Measurements from ENCODE around the gene CEP112. TPM values are rescaled to one million over a fixed set of nuclear protein-coding genes. Genes with fewer than 3 reads are reported as not detected.

Gene CEP112
- total RNA-seq, 1 donor from 2014 or later: 9.5 TPM

GRCh38 chr17:65592125-65592965 is 599.6 kb downstream of the CEP112 start:
- H3K36me3 Mint-ChIP-seq (ENCODE audit: unreplicated experiment): no peaks in the 10 kb centered on the region
- DNase-seq (ENCODE audit: extremely low spot score, unreplicated experiment): no peak
- no peaks in the 10 kb centered on the region for H3K9me3 Mint-ChIP-seq (ENCODE audit: unreplicated experiment)
- no peak for TF ChIP-seq CTCF (IDR thresholded peaks at IDR 0.05)
- no peak overlapping the region for H3K27ac Mint-ChIP-seq (ENCODE audit: unreplicated experiment)
- H3K27me3 Mint-ChIP-seq (ENCODE audit: unreplicated experiment): no peaks in the 10 kb centered on the region
- H3K4me1 Mint-ChIP-seq (ENCODE audit: unreplicated experiment): peaks cover 21% of the 10 kb centered on the region
- no peak overlapping the region for H3K4me3 Mint-ChIP-seq (ENCODE audit: unreplicated experiment)

DNA sequence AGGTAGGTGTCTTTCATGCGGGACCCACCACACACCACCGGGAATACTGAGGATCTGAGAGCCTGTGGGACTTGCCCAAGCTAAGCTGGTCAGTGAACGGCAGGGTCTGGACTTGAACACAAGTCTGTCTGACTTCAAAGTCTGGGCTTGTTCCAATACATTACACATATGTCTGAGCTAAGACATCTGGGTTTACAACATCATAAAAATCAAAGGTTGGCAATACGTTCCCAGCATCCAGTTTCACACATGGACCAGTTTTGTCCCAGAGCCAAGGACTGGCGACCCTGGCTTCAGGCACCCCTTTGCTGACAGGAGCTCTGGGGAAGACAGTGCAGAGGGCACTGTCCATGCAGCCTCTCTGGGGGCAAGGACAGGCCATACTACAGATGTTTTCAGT is 602.6 kb downstream of the CEP112 start:
- Mint-ChIP-seq H3K27ac (ENCODE audit: unreplicated experiment) (no peak overlapping the region), H3K9me3 (ENCODE audit: unreplicated experiment) (no peaks in the 10 kb centered on the region), H3K36me3 (ENCODE audit: unreplicated experiment) (no peaks in the 10 kb centered on the region), H3K4me1 (ENCODE audit: unreplicated experiment) (peaks cover 10% of the 10 kb centered on the region), H3K27me3 (ENCODE audit: unreplicated experiment) (no peaks in the 10 kb centered on the region), H3K4me3 (ENCODE audit: unreplicated experiment) (no peak overlapping the region)
- DNase-seq (ENCODE audit: extremely low spot score, unreplicated experiment): no peak
- no peak for TF ChIP-seq CTCF (IDR thresholded peaks at IDR 0.05)

DNA sequence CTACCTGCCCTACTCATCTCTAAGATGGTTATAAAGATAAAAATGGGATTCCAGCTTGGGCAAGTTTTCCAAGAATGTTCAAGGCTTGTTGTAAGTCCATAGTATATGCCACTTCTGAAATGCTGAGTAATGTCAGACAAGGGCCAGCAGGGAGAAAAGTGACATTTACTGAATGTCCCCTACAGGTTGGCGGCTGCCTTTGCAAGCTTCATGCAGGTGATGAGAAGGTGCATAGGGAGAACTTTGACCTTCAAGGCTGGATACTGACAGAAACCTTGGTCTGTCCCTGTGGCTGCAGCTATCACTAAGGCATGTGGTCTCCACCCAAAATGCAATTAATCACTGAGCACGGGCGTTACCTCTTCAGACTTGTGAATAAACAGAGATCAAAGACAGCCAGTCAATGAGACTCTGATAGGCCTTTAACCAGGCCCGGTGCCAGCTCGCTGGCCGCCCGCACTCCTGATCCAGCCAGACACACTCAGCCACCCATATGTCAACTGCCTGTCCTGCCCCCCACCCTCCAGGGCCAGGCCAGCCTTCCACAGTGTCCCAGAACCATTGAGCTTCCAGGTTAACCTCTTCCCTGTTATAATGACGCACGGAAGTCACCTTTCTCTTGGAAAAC is 603.6 kb downstream of the CEP112 start:
- Mint-ChIP-seq H3K36me3 (ENCODE audit: unreplicated experiment) (no peaks in the 10 kb centered on the region), H3K4me1 (ENCODE audit: unreplicated experiment) (peaks cover 3% of the 10 kb centered on the region), H3K27ac (ENCODE audit: unreplicated experiment) (no peak overlapping the region), H3K4me3 (ENCODE audit: unreplicated experiment) (no peak overlapping the region), H3K9me3 (ENCODE audit: unreplicated experiment) (no peaks in the 10 kb centered on the region), H3K27me3 (ENCODE audit: unreplicated experiment) (no peaks in the 10 kb centered on the region)
- DNase-seq (ENCODE audit: extremely low spot score, unreplicated experiment): no peak
- no peak for TF ChIP-seq CTCF (IDR thresholded peaks at IDR 0.05)

DNA sequence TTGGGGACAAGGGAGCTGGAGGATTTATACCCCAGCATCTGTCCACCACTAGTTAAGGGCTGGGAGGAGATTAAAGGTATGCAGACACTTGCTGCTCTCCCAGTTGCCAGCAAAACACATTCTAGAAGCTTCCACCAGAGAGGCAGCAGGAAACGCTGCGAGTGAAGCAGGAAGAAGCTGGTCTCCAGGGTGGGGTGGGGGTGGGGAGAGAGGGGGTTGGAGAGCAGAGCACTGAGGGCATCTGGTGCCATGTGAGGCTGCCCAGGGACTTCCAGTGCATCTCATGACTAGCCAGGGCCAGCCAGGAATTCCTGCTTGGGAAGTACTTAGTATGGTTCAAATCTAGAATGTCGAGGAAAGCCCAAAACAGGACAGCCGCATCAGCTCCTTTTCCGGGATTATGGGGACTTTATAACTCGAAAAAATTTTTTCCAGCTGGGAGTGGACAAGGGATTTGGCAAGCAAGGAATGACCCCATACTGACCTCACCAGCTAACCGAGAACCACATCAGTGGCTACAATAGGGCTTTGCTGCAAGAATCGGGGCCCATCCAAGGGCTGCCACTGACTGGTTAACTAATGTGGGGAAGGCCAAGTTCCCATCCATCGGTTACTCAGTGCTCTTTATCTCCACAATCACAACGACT is 604.3 kb downstream of the CEP112 start:
- H3K4me1 Mint-ChIP-seq (ENCODE audit: unreplicated experiment): peaks cover 3% of the 10 kb centered on the region
- no peaks in the 10 kb centered on the region for H3K27me3 Mint-ChIP-seq (ENCODE audit: unreplicated experiment)
- no peaks in the 10 kb centered on the region for H3K36me3 Mint-ChIP-seq (ENCODE audit: unreplicated experiment)
- no peak for DNase-seq (ENCODE audit: extremely low spot score, unreplicated experiment)
- no peak overlapping the region for H3K4me3 Mint-ChIP-seq (ENCODE audit: unreplicated experiment)
- H3K27ac Mint-ChIP-seq (ENCODE audit: unreplicated experiment): no peak overlapping the region
- H3K9me3 Mint-ChIP-seq (ENCODE audit: unreplicated experiment): no peaks in the 10 kb centered on the region
- TF ChIP-seq CTCF (IDR thresholded peaks at IDR 0.05): no peak

DNA sequence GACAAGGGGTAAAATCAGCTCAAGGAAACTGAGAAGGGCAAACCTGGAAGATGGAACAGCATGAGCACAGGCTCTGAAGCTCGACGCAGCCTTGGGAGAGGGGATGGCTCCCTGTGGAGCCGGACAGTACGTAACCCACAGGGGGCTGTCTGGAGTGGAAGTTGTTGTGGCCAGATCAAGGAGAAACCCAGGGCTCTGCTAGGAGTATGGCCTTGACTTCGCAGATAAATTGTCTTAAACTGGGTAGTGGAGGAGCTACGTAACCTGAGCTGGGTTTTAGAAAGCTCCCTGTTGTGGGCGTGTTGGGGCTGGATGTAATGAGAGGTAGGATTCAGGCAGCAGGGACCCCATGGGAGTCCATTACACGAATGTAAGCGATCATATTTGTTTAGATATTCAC is 605.0 kb downstream of the CEP112 start:
- TF ChIP-seq CTCF (IDR thresholded peaks at IDR 0.05): no peak
- Mint-ChIP-seq H3K9me3 (ENCODE audit: unreplicated experiment) (no peaks in the 10 kb centered on the region), H3K27ac (ENCODE audit: unreplicated experiment) (no peak overlapping the region), H3K36me3 (ENCODE audit: unreplicated experiment) (no peaks in the 10 kb centered on the region), H3K4me1 (ENCODE audit: unreplicated experiment) (peaks cover 3% of the 10 kb centered on the region), H3K4me3 (ENCODE audit: unreplicated experiment) (no peak overlapping the region), H3K27me3 (ENCODE audit: unreplicated experiment) (no peaks in the 10 kb centered on the region)
- DNase-seq (ENCODE audit: extremely low spot score, unreplicated experiment): no peak

Data from osteocyte (in vitro differentiated cells).